ENCODE results near the gene TNFRSF21.
"Not testable (repeated sequence)": the region's sequence is repeated elsewhere in the genome, so short reads cannot be mapped to it uniquely, and the experiment has no call there.

The TNFRSF21 gene

DNA sequence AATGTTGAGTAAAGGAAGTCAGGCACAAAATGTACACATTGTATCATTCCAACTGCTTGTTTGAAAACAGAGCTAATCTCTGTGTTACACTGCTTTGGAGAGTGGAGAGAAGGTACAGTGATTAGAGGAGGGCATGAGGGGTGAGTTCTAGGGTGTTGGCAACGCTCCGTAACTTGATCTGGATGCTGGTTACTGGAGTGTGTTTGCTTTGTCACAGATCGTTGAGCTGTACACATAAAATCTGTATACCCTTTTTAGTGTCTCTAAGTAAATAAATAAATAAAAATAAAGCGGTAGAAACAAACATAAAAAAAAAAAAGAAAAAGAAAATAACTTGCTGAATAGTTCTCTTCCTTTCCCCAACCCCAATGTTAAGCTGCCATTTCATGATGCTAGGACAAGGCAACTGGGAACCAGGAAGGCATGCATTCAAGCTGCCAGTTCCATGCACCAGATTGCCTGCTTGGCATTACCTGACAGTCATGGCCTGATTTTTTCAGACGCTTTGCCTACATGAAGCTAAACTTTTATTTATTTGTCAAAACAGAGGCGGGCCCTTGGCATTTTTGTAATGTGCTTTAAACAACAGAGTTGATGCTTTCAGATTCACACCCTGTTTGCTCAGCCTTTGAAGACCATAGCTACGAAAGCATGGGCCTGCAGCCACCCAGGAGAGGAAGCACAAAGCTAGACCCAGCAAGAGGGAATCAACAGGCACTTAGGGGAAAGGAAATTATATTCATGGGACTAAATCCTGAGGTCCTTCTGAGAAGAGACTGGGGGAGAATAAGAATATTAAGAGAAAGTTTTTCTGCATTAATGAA is 21.2 kb downstream of the TNFRSF21 start:
- no peak for DNase-seq (ENCODE audit: low read depth)

DNA sequence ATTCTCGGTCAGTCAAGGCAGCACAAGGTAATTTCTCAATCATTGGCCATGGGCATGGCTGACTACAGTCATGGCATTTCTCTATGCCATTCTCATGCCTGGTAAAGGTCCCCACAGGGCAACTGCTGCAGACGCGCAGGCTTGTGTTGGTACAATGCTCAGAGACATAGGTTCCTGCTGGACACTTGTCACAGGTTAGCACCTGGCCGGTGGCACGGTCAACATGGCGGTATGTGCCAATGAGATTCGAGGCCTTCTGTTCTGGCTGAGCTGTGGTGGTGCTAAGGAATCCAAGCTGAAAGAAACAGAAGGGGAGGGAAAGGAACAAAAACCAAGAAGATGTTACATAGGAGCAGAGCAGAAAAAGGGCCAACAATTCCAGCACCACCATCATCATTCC is 23.4 kb downstream of the TNFRSF21 start:
- DNase-seq (ENCODE audit: low read depth), result no peak

DNA sequence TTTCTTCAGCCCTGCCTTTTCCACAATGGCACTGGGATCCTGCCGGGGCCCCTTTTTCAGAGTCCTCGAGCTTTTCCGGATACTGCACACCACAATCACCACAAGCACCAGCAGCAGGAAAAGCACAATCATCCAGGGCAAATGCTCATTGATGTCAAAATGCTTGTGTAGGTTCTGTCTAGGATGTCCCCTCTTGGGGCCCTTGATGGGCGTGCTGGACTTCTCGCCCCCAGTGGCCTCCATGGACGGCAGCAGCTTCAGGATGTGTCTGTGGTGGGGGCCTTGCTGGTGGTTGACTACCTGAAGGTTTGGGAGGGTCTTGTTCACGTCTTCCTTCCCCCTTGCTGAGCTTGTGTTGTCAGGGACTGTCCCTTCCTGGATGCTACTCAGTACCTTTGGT is 25.7 kb downstream of the TNFRSF21 start:
- no peak for DNase-seq (ENCODE audit: low read depth)

DNA sequence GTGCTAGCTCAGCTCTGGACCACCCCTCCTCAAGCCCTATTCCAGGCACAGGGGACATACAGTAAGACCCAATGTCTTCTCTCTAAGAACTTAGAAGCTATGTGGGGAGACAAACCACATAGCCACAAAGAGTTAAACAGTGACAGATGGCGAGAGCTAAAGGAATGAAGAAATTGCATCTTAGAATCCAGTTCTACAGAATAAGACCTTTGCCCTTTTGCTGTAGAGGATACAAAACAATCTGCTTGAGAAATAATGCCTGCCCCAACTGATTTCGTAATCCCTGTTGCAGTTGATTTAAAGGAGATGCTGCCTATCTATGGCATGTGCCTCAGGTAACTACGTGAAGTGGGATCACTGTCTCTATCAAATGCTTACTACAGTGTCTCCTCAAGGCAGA is 31.2 kb downstream of the TNFRSF21 start:
- DNase-seq (ENCODE audit: low read depth), result no peak

GRCh38 chr6:47277702-47278101 is 32.0 kb downstream of the TNFRSF21 start:
- DNase-seq (ENCODE audit: low read depth), result no peak

GRCh38 chr6:47276377-47276776 is 33.3 kb downstream of the TNFRSF21 start:
- DNase-seq (ENCODE audit: low read depth), result no peak

- DNase-seq (ENCODE audit: low read depth), result no peak
Measured at GRCh38 chr6:47275640-47276039, 34.1 kb downstream of the TNFRSF21 start.

- not testable (repeated sequence) for DNase-seq (ENCODE audit: low read depth)
Measured at GRCh38 chr6:47275132-47275531, 34.6 kb downstream of the TNFRSF21 start.

DNA sequence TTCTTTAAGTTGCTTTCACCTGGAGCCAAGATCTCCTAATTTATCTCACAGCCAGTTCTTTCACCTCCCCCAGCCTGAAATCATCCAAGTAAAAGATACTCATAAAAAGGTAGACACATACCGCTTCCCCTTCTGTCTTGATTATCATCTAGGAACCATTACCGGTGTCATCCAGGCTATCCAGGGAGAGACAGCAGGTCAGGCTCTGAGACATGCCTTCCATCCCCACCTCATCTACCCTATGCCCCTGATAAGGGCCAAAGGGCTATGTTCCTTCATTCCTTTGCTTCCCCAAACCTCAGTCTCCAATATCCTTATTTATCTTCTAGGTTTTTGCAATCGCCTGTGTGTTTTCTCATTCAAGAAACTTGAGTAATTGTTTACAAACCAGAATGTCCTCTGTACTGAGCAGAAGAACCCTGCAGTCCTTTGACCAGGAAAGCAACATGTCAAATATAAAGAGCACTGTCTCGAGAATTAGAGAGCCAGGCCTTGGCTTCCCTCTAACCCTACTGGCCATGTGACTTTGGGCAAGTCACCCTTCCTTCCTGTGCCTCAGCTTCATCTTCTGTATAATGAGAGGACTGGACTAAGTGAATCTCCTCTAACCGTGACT is 41.0 kb downstream of the TNFRSF21 start:
- no peak for DNase-seq (ENCODE audit: low read depth)

- DNase-seq (ENCODE audit: low read depth), result no peak
Measured at GRCh38 chr6:47267301-47267700, 42.4 kb downstream of the TNFRSF21 start.

DNA sequence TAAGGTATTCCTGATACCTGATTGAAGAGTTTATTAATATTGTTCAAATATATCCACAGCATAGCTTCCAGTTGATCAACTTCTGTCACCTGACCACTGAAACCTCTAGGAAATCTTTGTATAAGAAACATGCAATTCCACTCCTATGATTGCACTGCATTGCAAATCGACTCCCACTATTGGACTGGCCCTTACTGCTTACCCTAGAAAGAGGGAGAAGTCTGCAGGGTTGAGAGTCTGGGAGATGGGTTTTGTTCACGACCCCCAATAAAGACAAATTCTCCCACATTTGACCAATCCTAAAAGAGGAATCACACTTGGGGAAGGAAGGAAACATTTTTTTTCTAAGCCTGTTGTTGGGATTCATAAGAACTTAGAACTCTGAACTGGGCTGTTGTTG is 43.7 kb downstream of the TNFRSF21 start:
- DNase-seq (ENCODE audit: low read depth), result no peak

DNA sequence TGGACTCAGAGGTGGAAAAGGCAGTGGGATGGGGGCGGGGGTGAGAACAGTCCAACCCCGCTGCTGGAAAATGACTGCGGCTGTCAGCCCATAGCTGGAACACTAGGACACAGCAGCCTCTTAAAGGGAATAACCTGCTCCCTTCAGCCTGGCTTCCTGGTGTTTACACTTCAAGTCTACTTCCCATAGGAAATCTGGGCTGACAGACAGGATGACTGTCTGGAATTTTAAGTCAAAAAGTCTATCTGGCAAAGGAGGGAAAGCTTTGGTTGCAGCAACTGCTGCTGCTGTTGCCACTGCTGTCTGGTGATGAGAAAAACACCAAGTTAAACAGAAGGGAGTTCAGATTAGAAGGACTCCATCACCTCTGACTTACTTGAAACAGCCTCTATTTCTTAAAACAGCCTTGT is 44.9 kb downstream of the TNFRSF21 start:
- DNase-seq (ENCODE audit: low read depth), result no peak

DNA sequence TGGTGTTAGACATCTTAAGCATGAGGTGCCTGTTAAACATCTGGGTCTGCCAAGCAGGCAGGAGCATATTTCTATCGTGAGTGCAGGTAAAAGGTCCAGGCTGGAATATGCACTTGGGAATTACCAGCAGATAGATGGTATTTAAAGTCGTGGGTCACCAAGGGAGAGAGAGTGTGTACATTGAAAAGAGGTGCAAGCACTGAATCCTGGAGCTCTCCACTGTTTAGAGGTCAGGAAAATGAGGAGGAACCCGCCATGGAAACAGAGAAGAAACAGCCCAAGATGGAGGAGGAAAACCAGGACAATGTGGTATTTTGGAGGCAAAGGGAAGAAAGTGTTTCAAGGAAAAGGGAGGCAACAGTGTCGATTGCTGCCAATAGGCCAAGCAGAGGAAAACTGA is 46.4 kb downstream of the TNFRSF21 start:
- DNase-seq (ENCODE audit: low read depth), result no peak

GRCh38 chr6:47262231-47262630 is 47.5 kb downstream of the TNFRSF21 start:
- no peak for DNase-seq (ENCODE audit: low read depth)

GRCh38 chr6:47261191-47261590 is 48.5 kb downstream of the TNFRSF21 start:
- DNase-seq (ENCODE audit: low read depth), result no peak

DNA sequence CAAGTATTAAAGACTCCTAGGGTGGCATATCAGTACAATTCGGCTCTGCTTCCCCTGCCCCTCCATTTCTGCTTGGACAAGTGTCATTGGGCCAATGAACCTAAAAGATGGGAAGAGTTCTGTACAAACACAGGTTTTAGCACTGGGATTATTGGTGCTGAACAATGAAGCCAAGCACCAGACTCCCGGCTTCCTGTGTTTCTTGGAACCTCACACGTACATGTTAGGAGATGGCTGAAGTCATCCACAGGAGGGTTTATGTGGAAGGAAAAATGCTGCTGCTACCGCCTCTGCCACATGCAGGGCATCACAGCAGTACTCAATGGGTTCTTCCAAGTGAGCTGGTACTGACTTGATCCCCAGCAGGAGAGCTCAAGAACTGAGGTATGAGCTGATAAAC is 49.7 kb downstream of the TNFRSF21 start:
- no peak for DNase-seq (ENCODE audit: low read depth)

DNA sequence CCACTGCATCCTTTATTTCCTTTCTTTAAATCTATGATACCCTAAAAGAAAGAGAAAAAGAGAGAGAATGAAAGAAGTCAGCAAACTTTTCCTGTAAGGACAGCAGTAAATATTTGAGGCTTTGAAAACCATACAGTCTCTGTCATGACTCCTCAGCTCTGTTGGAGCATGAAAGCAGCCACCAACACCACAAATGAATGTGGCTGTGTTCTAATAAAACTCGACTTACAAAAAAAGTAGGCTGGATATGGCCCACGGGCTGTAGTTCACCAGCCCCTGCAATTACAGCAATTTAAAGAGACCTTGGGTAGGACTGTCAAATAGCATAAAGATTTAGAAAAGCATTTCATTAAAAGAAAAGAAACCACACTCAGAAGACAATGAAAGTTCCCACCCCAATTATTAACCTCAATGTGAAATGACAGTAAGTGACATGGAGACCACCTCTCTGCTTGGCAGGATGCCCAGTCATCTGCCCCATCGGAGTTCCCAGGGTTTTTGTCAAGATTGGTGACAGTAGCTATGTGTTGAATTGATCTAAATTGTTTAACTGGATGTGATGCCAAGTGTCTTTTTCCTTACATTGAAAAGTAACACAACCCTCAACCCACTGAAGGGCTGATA is 50.9 kb downstream of the TNFRSF21 start:
- DNase-seq (ENCODE audit: low read depth), result no peak

- DNase-seq (ENCODE audit: low read depth), result no peak
Measured at GRCh38 chr6:47256981-47257730, 52.5 kb downstream of the TNFRSF21 start.

DNA sequence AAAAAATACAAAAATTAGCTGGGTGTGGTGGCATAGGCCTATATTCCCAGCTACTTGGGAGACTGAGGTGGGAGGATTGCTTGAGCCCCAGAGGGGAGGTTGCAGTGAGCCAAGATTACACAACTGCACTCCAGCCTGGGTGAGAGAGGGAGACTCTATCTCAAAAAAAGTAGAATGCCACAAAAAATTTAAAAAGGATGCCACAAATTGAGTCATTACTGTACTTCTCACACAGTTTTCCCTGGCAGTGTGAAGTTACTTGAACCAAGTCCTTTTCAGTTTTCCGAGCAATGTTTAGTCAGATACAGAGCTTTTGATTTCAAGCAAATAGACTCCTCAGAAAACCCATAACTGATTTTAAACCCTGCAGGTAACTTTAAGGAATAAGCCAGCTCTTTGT is 53.3 kb downstream of the TNFRSF21 start:
- DNase-seq (ENCODE audit: low read depth), result no peak

GRCh38 chr6:47254906-47255305 is 54.8 kb downstream of the TNFRSF21 start:
- DNase-seq (ENCODE audit: low read depth), result no peak

DNA sequence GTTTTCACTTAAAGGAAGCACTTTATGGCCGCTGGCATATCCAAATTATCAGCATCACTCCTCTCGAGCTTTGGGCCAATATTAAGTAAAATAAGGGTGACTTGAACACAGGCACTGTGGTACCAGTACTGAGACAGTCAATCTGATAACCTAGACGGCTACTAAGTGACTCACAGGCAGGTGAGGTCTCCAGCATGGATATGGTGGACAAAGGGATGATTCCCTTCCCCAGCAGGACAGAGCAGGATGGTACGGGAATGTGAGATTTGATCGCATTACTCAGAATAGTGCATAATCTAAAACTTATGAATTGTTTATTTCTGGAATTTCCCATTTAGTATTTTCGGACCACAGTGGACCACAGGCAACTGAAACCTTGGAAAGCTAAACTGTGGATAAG is 55.7 kb downstream of the TNFRSF21 start:
- no peak for DNase-seq (ENCODE audit: low read depth)

GRCh38 chr6:47253136-47253535 is 56.6 kb downstream of the TNFRSF21 start:
- no peak for DNase-seq (ENCODE audit: low read depth)

DNA sequence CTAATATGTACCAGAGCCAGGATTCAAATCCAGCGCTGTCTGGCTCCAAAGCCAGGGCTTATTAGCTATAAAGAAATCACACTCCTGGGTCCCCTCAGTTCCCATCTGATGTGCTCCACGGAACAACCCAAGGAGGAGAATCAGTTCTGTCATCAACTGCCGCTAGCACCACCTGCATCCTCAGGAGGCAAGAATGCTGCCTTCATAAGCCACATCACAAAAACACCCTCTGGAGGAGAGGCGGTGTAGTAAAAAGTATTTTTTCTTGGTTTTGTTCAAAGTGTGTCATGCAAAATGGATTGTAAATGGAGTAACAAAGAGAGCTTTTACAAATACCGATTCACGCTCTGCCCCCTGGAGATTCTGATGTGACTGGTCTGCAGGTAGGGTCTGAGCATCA is 57.1 kb downstream of the TNFRSF21 start:
- DNase-seq (ENCODE audit: low read depth), result no peak
